Measurements from ENCODE around the gene ERBB4. TPM values are rescaled to one million over a fixed set of nuclear protein-coding genes. Genes with fewer than 3 reads are reported as not detected.

ERBB4 gene
- total RNA-seq, 1 experiment from 2014 or later: not detected

DNA sequence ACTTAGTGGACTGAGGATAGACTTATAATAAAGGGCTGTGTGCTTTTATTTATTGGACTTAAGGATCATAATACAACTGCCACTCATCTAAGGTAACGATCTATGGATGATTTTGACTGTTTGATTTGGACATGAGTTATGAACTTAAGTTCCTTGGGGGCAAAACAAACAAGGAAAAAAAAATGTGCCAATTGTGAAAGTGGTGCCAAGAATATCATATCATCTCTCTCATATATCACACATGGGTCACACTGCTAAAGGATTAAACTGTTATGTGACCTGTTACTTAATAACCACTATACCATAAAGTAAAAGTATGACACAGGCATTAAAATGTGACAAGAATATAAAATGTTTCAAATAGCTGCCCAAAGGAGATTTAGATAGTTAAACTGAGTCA is 886.3 kb downstream of the ERBB4 start:
- Mint-ChIP-seq H3K9me3 (ENCODE audit: unreplicated experiment) (no peaks in the 10 kb centered on the region), H3K27ac (ENCODE audit: low read depth, unreplicated experiment) (no peak overlapping the region), H3K27me3 (ENCODE audit: insufficient read depth, unreplicated experiment) (peaks cover 57% of the 10 kb centered on the region), H3K4me1 (ENCODE audit: insufficient read depth, unreplicated experiment) (no peaks in the 10 kb centered on the region), H3K36me3 (ENCODE audit: insufficient read depth, unreplicated experiment) (no peaks in the 10 kb centered on the region), H3K4me3 (ENCODE audit: unreplicated experiment) (no peak overlapping the region)
- BruUV-seq (replicated peaks): no TSS peak
- intact Hi-C loops (cut with micrococcal nuclease): no loop called here
- no peak for DNase-seq (ENCODE audit: unreplicated experiment)
- ChIA-PET POLR2A (no interaction called here), CTCF (interaction anchor here (0.6 kb wide), 1 partner anchor 79 kb away, joined by 3 read pairs; no protein-coding TSS in a partner anchor)
- TF ChIP-seq, protein P1, sequence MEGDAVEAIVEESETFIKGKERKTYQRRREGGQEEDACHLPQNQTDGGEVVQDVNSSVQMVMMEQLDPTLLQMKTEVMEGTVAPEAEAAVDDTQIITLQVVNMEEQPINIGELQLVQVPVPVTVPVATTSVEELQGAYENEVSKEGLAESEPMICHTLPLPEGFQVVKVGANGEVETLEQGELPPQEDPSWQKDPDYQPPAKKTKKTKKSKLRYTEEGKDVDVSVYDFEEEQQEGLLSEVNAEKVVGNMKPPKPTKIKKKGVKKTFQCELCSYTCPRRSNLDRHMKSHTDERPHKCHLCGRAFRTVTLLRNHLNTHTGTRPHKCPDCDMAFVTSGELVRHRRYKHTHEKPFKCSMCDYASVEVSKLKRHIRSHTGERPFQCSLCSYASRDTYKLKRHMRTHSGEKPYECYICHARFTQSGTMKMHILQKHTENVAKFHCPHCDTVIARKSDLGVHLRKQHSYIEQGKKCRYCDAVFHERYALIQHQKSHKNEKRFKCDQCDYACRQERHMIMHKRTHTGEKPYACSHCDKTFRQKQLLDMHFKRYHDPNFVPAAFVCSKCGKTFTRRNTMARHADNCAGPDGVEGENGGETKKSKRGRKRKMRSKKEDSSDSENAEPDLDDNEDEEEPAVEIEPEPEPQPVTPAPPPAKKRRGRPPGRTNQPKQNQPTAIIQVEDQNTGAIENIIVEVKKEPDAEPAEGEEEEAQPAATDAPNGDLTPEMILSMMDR (IDR thresholded peaks at IDR 0.05; ENCODE audit: unreplicated experiment): no peak

DNA sequence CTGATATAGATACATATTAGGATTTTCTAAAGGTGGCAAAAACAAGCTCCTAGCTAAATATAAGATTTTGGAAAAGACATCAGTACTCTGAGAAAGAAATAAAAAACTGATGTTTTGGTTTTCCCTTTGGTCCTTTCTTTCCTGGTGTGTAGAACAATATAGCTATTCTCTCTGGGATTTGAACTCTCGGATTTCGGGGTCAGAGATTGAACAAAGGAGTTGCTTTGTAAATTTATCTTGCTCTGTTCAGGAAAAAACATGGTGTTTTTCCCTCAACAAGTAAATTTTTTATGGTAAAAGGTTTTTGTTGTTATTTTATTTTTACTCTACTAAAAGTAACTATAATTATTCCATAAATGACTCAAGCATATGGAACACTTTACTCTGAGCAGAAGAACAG is 889.3 kb downstream of the ERBB4 start:
- no peak overlapping the region for H3K27ac Mint-ChIP-seq (ENCODE audit: low read depth, unreplicated experiment)
- TF ChIP-seq, protein P1 (IDR thresholded peaks at IDR 0.05; ENCODE audit: unreplicated experiment): no peak
- no peaks in the 10 kb centered on the region for H3K9me3 Mint-ChIP-seq (ENCODE audit: unreplicated experiment)
- no peaks in the 10 kb centered on the region for H3K4me1 Mint-ChIP-seq (ENCODE audit: insufficient read depth, unreplicated experiment)
- H3K27me3 Mint-ChIP-seq (ENCODE audit: insufficient read depth, unreplicated experiment): peaks cover 57% of the 10 kb centered on the region
- no peak overlapping the region for H3K4me3 Mint-ChIP-seq (ENCODE audit: unreplicated experiment)
- no peaks in the 10 kb centered on the region for H3K36me3 Mint-ChIP-seq (ENCODE audit: insufficient read depth, unreplicated experiment)
- intact Hi-C loops (cut with micrococcal nuclease): no loop called here
- POLR2A ChIA-PET: no interaction called here
- BruUV-seq (replicated peaks): no TSS peak
- CTCF ChIA-PET: interaction anchor here (0.8 kb wide), 1 partner anchor 96 kb away, joined by 3 read pairs; no protein-coding TSS in a partner anchor
- no peak for DNase-seq (ENCODE audit: unreplicated experiment)

DNA sequence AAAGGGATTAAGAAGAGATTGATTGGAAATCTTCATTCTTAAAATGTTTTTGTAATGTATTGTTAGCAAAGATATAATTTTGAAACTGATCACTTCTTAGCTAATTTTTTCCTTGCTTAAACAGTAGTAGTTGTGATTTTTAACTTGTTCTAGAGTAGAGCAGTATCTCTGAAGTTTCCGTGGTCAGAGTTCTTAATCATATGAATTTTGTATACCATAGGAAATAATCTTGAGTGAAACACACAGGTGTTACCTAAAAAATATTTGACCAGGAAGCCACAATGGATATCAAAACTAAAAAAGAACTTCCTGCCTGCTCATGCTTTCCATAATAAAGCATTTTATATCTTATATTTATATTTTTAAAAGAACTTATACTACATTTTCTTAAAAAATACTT is 907.1 kb downstream of the ERBB4 start:
- no peak overlapping the region for H3K4me3 Mint-ChIP-seq (ENCODE audit: unreplicated experiment)
- H3K27ac Mint-ChIP-seq (ENCODE audit: low read depth, unreplicated experiment): no peak overlapping the region
- POLR2A ChIA-PET: no interaction called here
- peaks cover 24% of the 10 kb centered on the region for H3K27me3 Mint-ChIP-seq (ENCODE audit: insufficient read depth, unreplicated experiment)
- DNase-seq (ENCODE audit: unreplicated experiment): no peak
- no peaks in the 10 kb centered on the region for H3K4me1 Mint-ChIP-seq (ENCODE audit: insufficient read depth, unreplicated experiment)
- TF ChIP-seq, protein P1 (IDR thresholded peaks at IDR 0.05; ENCODE audit: unreplicated experiment): no peak
- CTCF ChIA-PET: no interaction called here
- no TSS peak for BruUV-seq (replicated peaks)
- intact Hi-C loops (cut with micrococcal nuclease): no loop called here
- no peaks in the 10 kb centered on the region for H3K36me3 Mint-ChIP-seq (ENCODE audit: insufficient read depth, unreplicated experiment)
- H3K9me3 Mint-ChIP-seq (ENCODE audit: unreplicated experiment): no peaks in the 10 kb centered on the region

DNA sequence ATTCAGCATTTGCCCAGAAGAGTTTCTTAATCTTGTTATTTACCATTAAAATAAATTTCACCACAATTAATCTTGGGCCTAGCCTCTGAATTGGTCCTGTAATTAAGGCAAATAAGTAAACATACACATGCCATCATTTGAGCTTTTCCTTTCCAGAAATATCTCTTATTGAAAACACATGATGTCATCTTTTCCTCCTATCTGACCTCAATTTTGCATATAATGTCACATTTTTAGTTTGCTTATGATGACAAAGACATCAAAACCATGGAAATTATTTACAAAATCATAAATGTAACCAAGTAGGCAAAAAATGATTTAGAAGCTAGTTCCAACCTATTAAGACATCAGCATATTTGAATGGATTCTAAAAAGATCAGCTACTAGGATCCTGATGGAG is 915.5 kb downstream of the ERBB4 start:
- Mint-ChIP-seq H3K36me3 (ENCODE audit: insufficient read depth, unreplicated experiment) (no peaks in the 10 kb centered on the region), H3K27ac (ENCODE audit: low read depth, unreplicated experiment) (no peak overlapping the region), H3K27me3 (ENCODE audit: insufficient read depth, unreplicated experiment) (no peaks in the 10 kb centered on the region), H3K4me3 (ENCODE audit: unreplicated experiment) (no peak overlapping the region), H3K4me1 (ENCODE audit: insufficient read depth, unreplicated experiment) (no peaks in the 10 kb centered on the region), H3K9me3 (ENCODE audit: unreplicated experiment) (no peaks in the 10 kb centered on the region)
- no peak for DNase-seq (ENCODE audit: unreplicated experiment)
- ChIA-PET POLR2A (interaction anchor here (0.9 kb wide), 1 partner anchor 13 kb away, joined by 3 read pairs; no protein-coding TSS in a partner anchor), CTCF (no interaction called here)
- BruUV-seq (replicated peaks): no TSS peak
- TF ChIP-seq, protein P1 (IDR thresholded peaks at IDR 0.05; ENCODE audit: unreplicated experiment): no peak
- intact Hi-C loops (cut with micrococcal nuclease): no loop called here
